GM12864 (cell line): ENCODE data around the gene GPR146.

ENCODE experiments used
- DNase-seq: peaks from one replicate; pipeline ENCODE4 v3.0.0-alpha.2; 2011; ENCODE audit warnings: low read depth
- H3K4me3 ChIP-seq: 2 replicates; pipeline ENCODE4 v1.5.1; 2011; ENCODE audit warnings: mild to moderate bottlenecking, low read depth, low read length, control low read depth
- CTCF ChIP-seq: IDR thresholded peaks from 2 replicates; pipeline ENCODE4 v1.5.1; 2011; ENCODE audit warnings: low read depth, mild to moderate bottlenecking, moderate library complexity, low read length, control low read depth, inconsistent platforms; ENCODE audit errors: missing control alignments

GPR146 gene, protein sequence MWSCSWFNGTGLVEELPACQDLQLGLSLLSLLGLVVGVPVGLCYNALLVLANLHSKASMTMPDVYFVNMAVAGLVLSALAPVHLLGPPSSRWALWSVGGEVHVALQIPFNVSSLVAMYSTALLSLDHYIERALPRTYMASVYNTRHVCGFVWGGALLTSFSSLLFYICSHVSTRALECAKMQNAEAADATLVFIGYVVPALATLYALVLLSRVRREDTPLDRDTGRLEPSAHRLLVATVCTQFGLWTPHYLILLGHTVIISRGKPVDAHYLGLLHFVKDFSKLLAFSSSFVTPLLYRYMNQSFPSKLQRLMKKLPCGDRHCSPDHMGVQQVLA

GRCh38 chr7:1044189-1045068 is at the start of gene GPR146:
Gene GPR146 (plus strand): TSS chr7:1044546. CDS start chr7:1057516, 12,970 bp downstream.
- peak; percentile 66 for DNase-seq
- peak; percentile 77 for TF ChIP-seq CTCF

GRCh38 chr7:994592-995308 is 49.6 kb upstream of the GPR146 start:
- DNase-seq = no peak
- no peak for TF ChIP-seq CTCF
- H3K4me3 ChIP-seq = no peak overlapping the region

More at GRCh38 chr7:1044189-1045068, at the start of gene GPR146:
- peak within 1 kb of the TSS; percentile 80 for H3K4me3 ChIP-seq

GRCh38 chr7:995571-995970 is 48.8 kb upstream of the GPR146 start:
- H3K4me3 ChIP-seq = no peak overlapping the region
- TF ChIP-seq CTCF = no peak
- DNase-seq = no peak

- TF ChIP-seq CTCF = no peak
- no peak overlapping the region for H3K4me3 ChIP-seq
- DNase-seq = no peak
Observed at GRCh38 chr7:996079-996872, 48.1 kb upstream of the GPR146 start.

DNA sequence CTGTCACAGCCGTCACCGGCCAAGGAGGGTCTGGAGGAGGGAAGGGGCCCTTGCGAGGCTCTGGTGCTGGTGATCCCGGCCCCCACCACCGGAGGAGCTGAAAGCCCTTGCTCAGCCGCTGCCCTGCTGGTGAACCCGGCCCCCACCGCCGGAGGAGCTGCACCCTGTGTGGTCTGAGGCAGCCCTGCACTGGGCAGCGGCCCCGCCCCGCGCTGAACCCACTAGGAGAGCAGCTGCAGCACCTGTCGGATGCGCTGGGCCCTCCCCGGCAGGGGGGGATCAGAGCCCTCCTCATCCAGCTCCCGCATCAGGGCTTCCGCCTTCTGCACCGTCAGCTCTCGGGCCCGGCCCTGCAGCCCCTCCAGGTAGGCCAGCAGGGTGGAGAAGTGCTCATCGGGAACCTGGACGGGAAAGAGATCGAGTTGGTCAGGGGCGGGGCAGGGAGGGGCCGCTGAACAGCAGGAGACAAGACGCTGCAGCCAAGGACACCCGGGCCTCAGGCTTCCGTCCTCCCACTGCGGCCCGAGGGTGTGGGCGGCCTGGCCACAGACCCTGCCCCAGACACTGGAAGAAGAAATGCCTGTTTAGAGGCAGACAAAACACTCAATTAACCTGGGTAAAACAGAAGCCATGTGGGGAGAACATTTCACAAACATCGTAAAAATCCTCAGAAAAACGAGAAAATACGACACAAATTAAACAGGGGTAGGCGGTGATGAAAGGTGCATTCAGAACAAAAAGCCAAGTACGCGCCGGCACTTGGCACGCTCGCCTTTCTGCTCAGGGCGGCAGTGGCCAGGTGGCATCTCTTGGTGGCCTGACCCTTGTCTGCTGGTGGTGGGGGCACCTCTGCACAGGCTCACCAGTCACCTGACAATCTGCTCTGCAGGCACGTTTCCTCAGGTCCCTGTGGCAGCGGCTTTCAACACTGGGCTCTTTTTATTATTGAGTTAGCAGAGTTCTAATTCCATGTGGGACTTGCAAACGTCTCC is 46.6 kb upstream of the GPR146 start:
- H3K4me3 ChIP-seq = no peak overlapping the region
- no peak for DNase-seq
- TF ChIP-seq CTCF = no peak
